HG03066 (cell line): ENCODE measurements around the gene FURIN.
A peak's percentile ranks its signal among the peaks of the same experiment; 100 is the strongest.
"Not testable (repeated sequence)": the region's sequence is repeated elsewhere in the genome, so short reads cannot be mapped to it uniquely, and the experiment has no call there.

Experiments
- ATAC-seq: cut with Tn5 transposase; IDR thresholded peaks from one replicate; pipeline ENCODE4 v1.9.1; 2021; ENCODE audit warnings: low read depth; ENCODE audit not compliant: unreplicated experiment

The FURIN gene

GRCh38 chr15:90913398-90913944, 45.1 kb downstream of the FURIN start:
- ATAC-seq, result no peak

- no peak for ATAC-seq
These were observed 46.1 kb downstream of the FURIN start for GRCh38 chr15:90914305-90915080.

GRCh38 chr15:90915216-90915807, 46.9 kb downstream of the FURIN start:
- ATAC-seq, result no peak

GRCh38 chr15:90915808-90916440, 47.5 kb downstream of the FURIN start:
- no peak for ATAC-seq

GRCh38 chr15:90916461-90916860, 48.1 kb downstream of the FURIN start:
- no peak for ATAC-seq

GRCh38 chr15:90917569-90917968, 49.2 kb downstream of the FURIN start:
- no peak for ATAC-seq

GRCh38 chr15:90918034-90918788, 49.8 kb downstream of the FURIN start:
- ATAC-seq, result no peak

- no peak for ATAC-seq
These were observed 50.4 kb downstream of the FURIN start for GRCh38 chr15:90918835-90919234.

GRCh38 chr15:90921887-90922286, 53.5 kb downstream of the FURIN start:
- no peak for ATAC-seq

- ATAC-seq, result peak; percentile 89
These were observed 54.4 kb downstream of the FURIN start for GRCh38 chr15:90922712-90923322.

- peak; percentile 58 for ATAC-seq
These were observed 56.0 kb downstream of the FURIN start for GRCh38 chr15:90924375-90924774.

- ATAC-seq, result not testable (repeated sequence)
These were observed 58.4 kb downstream of the FURIN start for GRCh38 chr15:90926766-90927165.

- not testable (repeated sequence) for ATAC-seq
These were observed 59.7 kb downstream of the FURIN start for GRCh38 chr15:90928106-90928505.

- ATAC-seq, result no peak
These were observed 61.0 kb downstream of the FURIN start for GRCh38 chr15:90929246-90930019.

GRCh38 chr15:90930861-90931574, 62.6 kb downstream of the FURIN start:
- ATAC-seq, result no peak

GRCh38 chr15:90931575-90931827, 63.1 kb downstream of the FURIN start:
- no peak for ATAC-seq

- peak; percentile 52 for ATAC-seq
These were observed 63.7 kb downstream of the FURIN start, which contains the start of gene HDDC3 for GRCh38 chr15:90931828-90932659. Gene HDDC3, minus strand, starts transcription at chr15:90932549. Its CDS starts 9 bp downstream, at chr15:90932540.

- no peak for ATAC-seq
These were observed 64.2 kb downstream of the FURIN start for GRCh38 chr15:90932660-90932991.
